ENCODE results near the gene NRARP. TPM values are rescaled to one million over a fixed set of nuclear protein-coding genes. Genes with fewer than 3 reads are reported as not detected.

NRARP gene
- total and polyA plus RNA-seq, 2 of the 13 experiments (the other 11 are each of a cell fraction or from before 2014, with no cell fraction given) = 0.22 to 0.46 TPM

DNA sequence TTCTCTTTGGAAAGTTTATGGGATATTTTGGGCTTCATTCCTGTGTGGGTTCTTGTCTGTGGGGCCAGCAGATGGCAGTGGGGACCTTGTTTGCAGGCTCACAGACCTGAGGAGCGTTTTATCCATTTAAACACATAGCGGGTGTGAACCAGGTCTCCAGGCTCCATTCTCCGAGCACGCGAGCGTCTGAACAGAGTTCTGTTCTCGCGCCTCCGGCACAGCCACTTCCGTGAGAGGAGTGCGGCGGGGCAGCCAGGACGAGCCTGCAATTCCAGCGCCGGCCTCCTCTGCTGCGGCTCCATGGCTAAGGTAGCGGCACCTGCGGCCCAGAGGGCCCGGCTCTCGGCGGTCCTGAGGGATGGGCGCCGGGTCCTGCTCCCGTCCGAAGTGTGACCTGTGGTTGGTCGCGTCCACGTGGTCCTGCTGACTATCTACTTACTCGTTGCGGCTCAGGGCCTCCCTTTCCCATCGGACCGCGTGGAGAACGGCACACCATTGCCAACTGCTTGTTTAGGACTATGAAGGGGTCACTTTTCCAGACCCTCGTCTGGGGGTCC, 7.3 kb downstream of the NRARP start (continued):
- TF ChIP-seq, protein P1, sequence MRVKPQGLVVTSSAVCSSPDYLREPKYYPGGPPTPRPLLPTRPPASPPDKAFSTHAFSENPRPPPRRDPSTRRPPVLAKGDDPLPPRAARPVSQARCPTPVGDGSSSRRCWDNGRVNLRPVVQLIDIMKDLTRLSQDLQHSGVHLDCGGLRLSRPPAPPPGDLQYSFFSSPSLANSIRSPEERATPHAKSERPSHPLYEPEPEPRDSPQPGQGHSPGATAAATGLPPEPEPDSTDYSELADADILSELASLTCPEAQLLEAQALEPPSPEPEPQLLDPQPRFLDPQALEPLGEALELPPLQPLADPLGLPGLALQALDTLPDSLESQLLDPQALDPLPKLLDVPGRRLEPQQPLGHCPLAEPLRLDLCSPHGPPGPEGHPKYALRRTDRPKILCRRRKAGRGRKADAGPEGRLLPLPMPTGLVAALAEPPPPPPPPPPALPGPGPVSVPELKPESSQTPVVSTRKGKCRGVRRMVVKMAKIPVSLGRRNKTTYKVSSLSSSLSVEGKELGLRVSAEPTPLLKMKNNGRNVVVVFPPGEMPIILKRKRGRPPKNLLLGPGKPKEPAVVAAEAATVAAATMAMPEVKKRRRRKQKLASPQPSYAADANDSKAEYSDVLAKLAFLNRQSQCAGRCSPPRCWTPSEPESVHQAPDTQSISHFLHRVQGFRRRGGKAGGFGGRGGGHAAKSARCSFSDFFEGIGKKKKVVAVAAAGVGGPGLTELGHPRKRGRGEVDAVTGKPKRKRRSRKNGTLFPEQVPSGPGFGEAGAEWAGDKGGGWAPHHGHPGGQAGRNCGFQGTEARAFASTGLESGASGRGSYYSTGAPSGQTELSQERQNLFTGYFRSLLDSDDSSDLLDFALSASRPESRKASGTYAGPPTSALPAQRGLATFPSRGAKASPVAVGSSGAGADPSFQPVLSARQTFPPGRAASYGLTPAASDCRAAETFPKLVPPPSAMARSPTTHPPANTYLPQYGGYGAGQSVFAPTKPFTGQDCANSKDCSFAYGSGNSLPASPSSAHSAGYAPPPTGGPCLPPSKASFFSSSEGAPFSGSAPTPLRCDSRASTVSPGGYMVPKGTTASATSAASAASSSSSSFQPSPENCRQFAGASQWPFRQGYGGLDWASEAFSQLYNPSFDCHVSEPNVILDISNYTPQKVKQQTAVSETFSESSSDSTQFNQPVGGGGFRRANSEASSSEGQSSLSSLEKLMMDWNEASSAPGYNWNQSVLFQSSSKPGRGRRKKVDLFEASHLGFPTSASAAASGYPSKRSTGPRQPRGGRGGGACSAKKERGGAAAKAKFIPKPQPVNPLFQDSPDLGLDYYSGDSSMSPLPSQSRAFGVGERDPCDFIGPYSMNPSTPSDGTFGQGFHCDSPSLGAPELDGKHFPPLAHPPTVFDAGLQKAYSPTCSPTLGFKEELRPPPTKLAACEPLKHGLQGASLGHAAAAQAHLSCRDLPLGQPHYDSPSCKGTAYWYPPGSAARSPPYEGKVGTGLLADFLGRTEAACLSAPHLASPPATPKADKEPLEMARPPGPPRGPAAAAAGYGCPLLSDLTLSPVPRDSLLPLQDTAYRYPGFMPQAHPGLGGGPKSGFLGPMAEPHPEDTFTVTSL (CRISPR knock-in tag; IDR thresholded peaks at IDR 0.05; ENCODE audit: borderline replicate concordance) = no peak
- TF ChIP-seq THAP11 (CRISPR knock-in tag; IDR thresholded peaks at IDR 0.05) (no peak), ZNF260 (CRISPR knock-in tag; IDR thresholded peaks at IDR 0.05; ENCODE audit: borderline replicate concordance, low read depth) (no peak), ZNF337 (CRISPR knock-in tag; IDR thresholded peaks at IDR 0.05; ENCODE audit: borderline replicate concordance, low read depth) (no peak), GZF1 (CRISPR knock-in tag; IDR thresholded peaks at IDR 0.05) (no peak), ZNF24 (IDR thresholded peaks at IDR 0.05) (no peak), ZNF367 (CRISPR knock-in tag; IDR thresholded peaks at IDR 0.05; ENCODE audit: borderline replicate concordance) (no peak), CAMTA2 (CRISPR knock-in tag; IDR thresholded peaks at IDR 0.05; ENCODE audit: borderline replicate concordance) (0 out of 2 replicates have a peak, but pooled peaks have one; percentile 30), SNRNP70 (IDR thresholded peaks at IDR 0.05; ENCODE audit: low read depth, low read length) (no peak), DPF2 (CRISPR knock-in tag; IDR thresholded peaks at IDR 0.05; ENCODE audit: borderline replicate concordance, low read depth) (no peak), ZFP82 (CRISPR knock-in tag; IDR thresholded peaks at IDR 0.05; ENCODE audit: borderline replicate concordance) (no peak), HES4 (CRISPR knock-in tag; IDR thresholded peaks at IDR 0.05; ENCODE audit: borderline replicate concordance) (no peak), MAZ (IDR thresholded peaks at IDR 0.05; ENCODE audit: borderline replicate concordance, low read depth, low read length) (no peak), MAZ (CRISPR knock-in tag; IDR thresholded peaks at IDR 0.05; ENCODE audit: low read depth) (no peak)
- TF ChIP-seq, protein P2, sequence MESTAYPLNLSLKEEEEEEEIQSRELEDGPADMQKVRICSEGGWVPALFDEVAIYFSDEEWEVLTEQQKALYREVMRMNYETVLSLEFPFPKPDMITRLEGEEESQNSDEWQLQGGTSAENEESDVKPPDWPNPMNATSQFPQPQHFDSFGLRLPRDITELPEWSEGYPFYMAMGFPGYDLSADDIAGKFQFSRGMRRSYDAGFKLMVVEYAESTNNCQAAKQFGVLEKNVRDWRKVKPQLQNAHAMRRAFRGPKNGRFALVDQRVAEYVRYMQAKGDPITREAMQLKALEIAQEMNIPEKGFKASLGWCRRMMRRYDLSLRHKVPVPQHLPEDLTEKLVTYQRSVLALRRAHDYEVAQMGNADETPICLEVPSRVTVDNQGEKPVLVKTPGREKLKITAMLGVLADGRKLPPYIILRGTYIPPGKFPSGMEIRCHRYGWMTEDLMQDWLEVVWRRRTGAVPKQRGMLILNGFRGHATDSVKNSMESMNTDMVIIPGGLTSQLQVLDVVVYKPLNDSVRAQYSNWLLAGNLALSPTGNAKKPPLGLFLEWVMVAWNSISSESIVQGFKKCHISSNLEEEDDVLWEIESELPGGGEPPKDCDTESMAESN (CRISPR knock-in tag; conservative IDR thresholded peaks at IDR 0.05) = 0 out of 2 replicates have a peak, but pooled peaks have one; percentile 10
- TF ChIP-seq, protein P3, sequence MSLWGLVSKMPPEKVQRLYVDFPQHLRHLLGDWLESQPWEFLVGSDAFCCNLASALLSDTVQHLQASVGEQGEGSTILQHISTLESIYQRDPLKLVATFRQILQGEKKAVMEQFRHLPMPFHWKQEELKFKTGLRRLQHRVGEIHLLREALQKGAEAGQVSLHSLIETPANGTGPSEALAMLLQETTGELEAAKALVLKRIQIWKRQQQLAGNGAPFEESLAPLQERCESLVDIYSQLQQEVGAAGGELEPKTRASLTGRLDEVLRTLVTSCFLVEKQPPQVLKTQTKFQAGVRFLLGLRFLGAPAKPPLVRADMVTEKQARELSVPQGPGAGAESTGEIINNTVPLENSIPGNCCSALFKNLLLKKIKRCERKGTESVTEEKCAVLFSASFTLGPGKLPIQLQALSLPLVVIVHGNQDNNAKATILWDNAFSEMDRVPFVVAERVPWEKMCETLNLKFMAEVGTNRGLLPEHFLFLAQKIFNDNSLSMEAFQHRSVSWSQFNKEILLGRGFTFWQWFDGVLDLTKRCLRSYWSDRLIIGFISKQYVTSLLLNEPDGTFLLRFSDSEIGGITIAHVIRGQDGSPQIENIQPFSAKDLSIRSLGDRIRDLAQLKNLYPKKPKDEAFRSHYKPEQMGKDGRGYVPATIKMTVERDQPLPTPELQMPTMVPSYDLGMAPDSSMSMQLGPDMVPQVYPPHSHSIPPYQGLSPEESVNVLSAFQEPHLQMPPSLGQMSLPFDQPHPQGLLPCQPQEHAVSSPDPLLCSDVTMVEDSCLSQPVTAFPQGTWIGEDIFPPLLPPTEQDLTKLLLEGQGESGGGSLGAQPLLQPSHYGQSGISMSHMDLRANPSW (CRISPR knock-in tag; IDR thresholded peaks at IDR 0.05; ENCODE audit: borderline replicate concordance) = no peak
